HG03521 (cell line): Measurements from ENCODE around the gene BTD.
A peak's percentile ranks its signal among the peaks of the same experiment; 100 is the strongest.
"Not testable (repeated sequence)": the region's sequence is repeated elsewhere in the genome, so short reads cannot be mapped to it uniquely, and the experiment has no call there.

ENCODE experiments used
- ATAC-seq: cut with Tn5 transposase; IDR thresholded peaks from one replicate; pipeline ENCODE4 v1.9.1; 2021; ENCODE audit warnings: mild to moderate bottlenecking, moderate library complexity; ENCODE audit not compliant: unreplicated experiment

Gene BTD

GRCh38 chr3:15602146-15602536 lies 596 bp downstream of the BTD start:
- ATAC-seq = peak; percentile 0

- ATAC-seq = not testable (repeated sequence)
These were observed 1.3 kb downstream of the BTD start for GRCh38 chr3:15602816-15603215.

- ATAC-seq = not testable (repeated sequence)
These were observed 3.0 kb downstream of the BTD start for GRCh38 chr3:15604584-15604983.

- ATAC-seq = no peak
These were observed 4.9 kb downstream of the BTD start for GRCh38 chr3:15606434-15606891.

GRCh38 chr3:15610082-15610759 lies 8.7 kb downstream of the BTD start:
- no peak for ATAC-seq

- ATAC-seq = no peak
These were observed 9.5 kb downstream of the BTD start for GRCh38 chr3:15611018-15611417.

- no peak for ATAC-seq
These were observed 10.5 kb downstream of the BTD start for GRCh38 chr3:15612001-15612400.

- no peak for ATAC-seq
These were observed 13.4 kb downstream of the BTD start for GRCh38 chr3:15614958-15615357.

GRCh38 chr3:15616053-15616452 lies 14.5 kb downstream of the BTD start:
- no peak for ATAC-seq

- ATAC-seq = not testable (repeated sequence)
These were observed 18.3 kb downstream of the BTD start for GRCh38 chr3:15619659-15620464.

GRCh38 chr3:15623535-15624440 lies 22.2 kb downstream of the BTD start:
- ATAC-seq = no peak

GRCh38 chr3:15628967-15629366 lies 27.4 kb downstream of the BTD start:
- no peak for ATAC-seq

GRCh38 chr3:15629860-15630597 lies 28.5 kb downstream of the BTD start:
- peak; percentile 89 for ATAC-seq

GRCh38 chr3:15630646-15631350 lies 29.3 kb downstream of the BTD start:
- no peak for ATAC-seq

- ATAC-seq = no peak
These were observed 30.1 kb downstream of the BTD start for GRCh38 chr3:15631426-15632211.

GRCh38 chr3:15632212-15632580 lies 30.7 kb downstream of the BTD start:
- no peak for ATAC-seq

GRCh38 chr3:15633159-15633558 lies 31.6 kb downstream of the BTD start:
- ATAC-seq = no peak

- no peak for ATAC-seq
These were observed 32.4 kb downstream of the BTD start for GRCh38 chr3:15633766-15634598.
